Gastroesophageal sphincter (tissue), 3 donors: ENCODE data around the gene LRRTM4.

Source experiments
- EP300 ChIP-seq: sonication (generic); formaldehyde crosslinking; IDR thresholded peaks from one replicate; pipeline ENCODE4 v1.6.1; 2017; ENCODE audit warnings: antibody characterized with exemption, mild to moderate bottlenecking
- POLR2A ChIP-seq, 2 donors: fragments of 450-650 bp; IDR thresholded peaks; one replicate each; pipeline ENCODE4 v1.6.1; 2017; ENCODE audit warnings: antibody characterized with exemption in 2 of 2, mild to moderate bottlenecking in 2 of 2, moderate library complexity in 1 of 2
- POLR2AphosphoS5 ChIP-seq: sonication (generic); formaldehyde crosslinking; IDR thresholded peaks from one replicate; pipeline ENCODE4 v1.6.1; 2017; ENCODE audit warnings: antibody characterized with exemption
- TF ChIP-seq, protein P1 (sequence below), 4 experiments: fragments of 200-600 bp in 2 of 4; fragments of 450-650 bp in 2 of 4; sonication (generic) in 1 of 4; IDR thresholded peaks; one replicate each; pipeline ENCODE4 v1.5.1; 2017 to 2019; ENCODE audit warnings: antibody characterized with exemption in 4 of 4, mild to moderate bottlenecking in 2 of 4, moderate library complexity in 2 of 4

DNA sequence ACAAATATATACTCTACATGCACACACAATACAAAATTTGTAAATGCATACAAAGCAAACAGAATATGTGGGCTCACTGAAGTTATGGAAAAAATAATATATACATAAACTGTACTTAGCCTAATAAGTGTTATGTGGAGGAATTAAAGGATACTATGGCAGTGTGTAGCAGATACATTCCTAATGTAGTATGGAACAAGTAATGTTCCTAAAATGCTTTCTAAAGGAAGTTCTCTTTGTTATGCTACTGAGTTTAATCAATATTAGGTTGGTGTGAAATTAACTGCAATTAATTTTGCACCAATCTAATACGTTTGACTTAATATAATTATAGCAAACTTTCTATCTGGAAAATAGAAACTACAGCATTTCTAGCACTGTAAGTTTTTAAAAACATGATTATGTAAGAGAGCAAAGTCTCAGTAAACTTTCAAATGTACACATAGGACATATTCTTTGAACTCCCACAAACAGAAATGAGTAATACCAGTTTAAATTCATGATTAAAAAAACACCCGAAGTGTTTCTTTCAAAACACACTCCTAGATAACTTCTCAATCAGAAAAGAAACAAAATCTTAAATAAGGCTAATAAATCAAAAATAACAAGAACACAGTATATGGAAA is 331.3 kb downstream of the LRRTM4 start:
- no peak for TF ChIP-seq EP300
- TF ChIP-seq, protein P1, sequence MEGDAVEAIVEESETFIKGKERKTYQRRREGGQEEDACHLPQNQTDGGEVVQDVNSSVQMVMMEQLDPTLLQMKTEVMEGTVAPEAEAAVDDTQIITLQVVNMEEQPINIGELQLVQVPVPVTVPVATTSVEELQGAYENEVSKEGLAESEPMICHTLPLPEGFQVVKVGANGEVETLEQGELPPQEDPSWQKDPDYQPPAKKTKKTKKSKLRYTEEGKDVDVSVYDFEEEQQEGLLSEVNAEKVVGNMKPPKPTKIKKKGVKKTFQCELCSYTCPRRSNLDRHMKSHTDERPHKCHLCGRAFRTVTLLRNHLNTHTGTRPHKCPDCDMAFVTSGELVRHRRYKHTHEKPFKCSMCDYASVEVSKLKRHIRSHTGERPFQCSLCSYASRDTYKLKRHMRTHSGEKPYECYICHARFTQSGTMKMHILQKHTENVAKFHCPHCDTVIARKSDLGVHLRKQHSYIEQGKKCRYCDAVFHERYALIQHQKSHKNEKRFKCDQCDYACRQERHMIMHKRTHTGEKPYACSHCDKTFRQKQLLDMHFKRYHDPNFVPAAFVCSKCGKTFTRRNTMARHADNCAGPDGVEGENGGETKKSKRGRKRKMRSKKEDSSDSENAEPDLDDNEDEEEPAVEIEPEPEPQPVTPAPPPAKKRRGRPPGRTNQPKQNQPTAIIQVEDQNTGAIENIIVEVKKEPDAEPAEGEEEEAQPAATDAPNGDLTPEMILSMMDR (IDR thresholded peaks at IDR 0.05), result no peak
- TF ChIP-seq POLR2AphosphoS5, result no peak
- no peak for TF ChIP-seq POLR2A (IDR thresholded peaks at IDR 0.05)
